Measurements from ENCODE around the gene PPP3R1. TPM values are rescaled to one million over a fixed set of nuclear protein-coding genes. Genes with fewer than 3 reads are reported as not detected.
"Not testable (repeated sequence)": the region's sequence is repeated elsewhere in the genome, so short reads cannot be mapped to it uniquely, and the experiment has no call there.

PPP3R1 gene
- total and polyA plus RNA-seq, 9 of the 15 experiments (the other 6 are each of a cell fraction or from before 2014, with no cell fraction given), result 3.7 to 70.0 (median 24.8) TPM

- POLR2A ChIA-PET, result no interaction called here
Measured at GRCh38 chr2:68176657-68177056, 75.7 kb downstream of the PPP3R1 start.

DNA sequence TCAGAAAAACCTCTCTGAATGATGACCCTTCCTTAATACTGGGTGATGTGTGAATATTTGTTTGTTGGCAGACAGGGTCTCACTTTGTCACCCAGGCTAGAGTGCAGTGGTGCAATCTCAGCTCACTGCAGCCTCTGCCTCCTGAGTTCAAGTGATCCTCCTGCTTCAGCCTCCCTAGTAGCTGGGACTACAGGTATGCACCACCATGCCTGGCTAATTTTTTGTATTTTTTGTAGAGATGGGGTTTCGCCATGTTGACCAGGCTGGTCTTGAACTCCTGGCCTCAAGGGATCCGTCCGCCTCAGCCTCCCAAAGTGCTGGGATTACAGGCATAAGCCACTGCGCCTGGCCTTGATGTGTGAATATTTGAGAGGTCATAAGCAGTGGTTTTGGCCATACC is 77.1 kb downstream of the PPP3R1 start:
- H3K79me2 ChIP-seq (ENCODE audit: control insufficient read depth, insufficient read depth, low read length); H3K9ac ChIP-seq (ENCODE audit: insufficient read depth in 1 of 2, low read depth in 2 of 2, low read length in 2 of 2); H3K9me1 ChIP-seq (ENCODE audit: control insufficient read depth, insufficient read depth, low read length); ATAC-seq; H4K20me1 ChIP-seq (replicated peaks; ENCODE audit: control insufficient read depth, insufficient read depth, low read length); H3K27ac ChIP-seq (ENCODE audit: extremely low read depth, low read depth, low read length); H3K4me2 ChIP-seq (ENCODE audit: insufficient read depth, low read length); intact Hi-C loops (cut with micrococcal nuclease); H3K9me3 ChIP-seq (replicated peaks; ENCODE audit: control insufficient read depth, insufficient read depth, low read depth, low read length); FAIRE-seq; H2AFZ ChIP-seq (ENCODE audit: low read depth, low read length); CTCF ChIA-PET (ENCODE audit: low intra/inter-chr PET ratio); H3K4me1 ChIP-seq (replicated peaks in 1 of 2; ENCODE audit: control insufficient read depth in 2 of 2, insufficient read depth in 2 of 2, low read length in 2 of 2); H3K27me3 ChIP-seq (ENCODE audit: control insufficient read depth in 2 of 2, insufficient read depth in 2 of 2, low read length in 2 of 2); H3K4me3 ChIP-seq; in situ Hi-C loops (cut with MboI); DNase-seq (ENCODE audit: extremely low read depth in 1 of 4, low spot score in 3 of 4): not testable (repeated sequence)
- peaks cover 90% of the 10 kb centered on the region for H3K36me3 ChIP-seq (ENCODE audit: control insufficient read depth, insufficient read depth, low read length)
- peak; percentile 50 for TF ChIP-seq SUPT5H (IDR thresholded peaks at IDR 0.05)
- 0 out of 2 replicates have a peak, but pooled peaks have one; percentile 34 for TF ChIP-seq POLR2AphosphoS5 (IDR thresholded peaks at IDR 0.05; ENCODE audit: control insufficient read depth, insufficient read depth, low read depth, low read length)
- 66% methylated on average over 4 of the region's 4 CpGs for WGBS (ENCODE audit: insufficient coverage, low coverage, missing lambda C conversion rate)
- BruUV-seq (replicated peaks), result TSS peak; percentile 22
- POLR2A ChIA-PET, result interaction anchor here (0.7 kb wide), 2 partner anchors 17 to 21 kb away, joined by 3 to 4 read pairs; no protein-coding TSS in a partner anchor

More at GRCh38 chr2:68176657-68177056, 75.7 kb downstream of the PPP3R1 start:
- no peak overlapping the region for H2AFZ ChIP-seq (ENCODE audit: low read depth, low read length)
- intact Hi-C loops (cut with micrococcal nuclease), result no loop called here
- TF ChIP-seq POLR2AphosphoS2 (IDR thresholded peaks at IDR 0.05; ENCODE audit: low read length) (peak; percentile 67; the same call in 1 of the 2 replicates), PYGO2 (tag; IDR thresholded peaks at IDR 0.05) (no peak)
- CTCF ChIA-PET (ENCODE audit: low intra/inter-chr PET ratio), result no interaction called here
- H3K9me1 ChIP-seq (ENCODE audit: control insufficient read depth, insufficient read depth, low read length), result no peaks in the 10 kb centered on the region
- no peak overlapping the region for H3K27ac ChIP-seq (ENCODE audit: extremely low read depth, low read depth, low read length)
- H3K4me2 ChIP-seq (ENCODE audit: insufficient read depth, low read length), result no peak overlapping the region
- DNase-seq (ENCODE audit: extremely low read depth in 1 of 4, low spot score in 3 of 4) (no peak), FAIRE-seq (no peak), ATAC-seq (no peak)
- 73% methylated on average over 7 of the region's 7 CpGs for WGBS (ENCODE audit: insufficient coverage, low coverage, missing lambda C conversion rate)
- H3K27me3 ChIP-seq (ENCODE audit: control insufficient read depth in 2 of 2, insufficient read depth in 2 of 2, low read length in 2 of 2), result no peaks in the 10 kb centered on the region
- no peaks in the 10 kb centered on the region for H4K20me1 ChIP-seq (replicated peaks; ENCODE audit: control insufficient read depth, insufficient read depth, low read length)
- no peaks in the 10 kb centered on the region for H3K9me3 ChIP-seq (replicated peaks; ENCODE audit: control insufficient read depth, insufficient read depth, low read depth, low read length)
- H3K4me3 ChIP-seq, result no peak overlapping the region
- in situ Hi-C loops (cut with MboI), result no loop called here
- no TSS peak for BruUV-seq (replicated peaks)
- no peak overlapping the region for H3K9ac ChIP-seq (ENCODE audit: insufficient read depth in 1 of 2, low read depth in 2 of 2, low read length in 2 of 2)
- no peaks in the 10 kb centered on the region for H3K4me1 ChIP-seq (replicated peaks in 1 of 2; ENCODE audit: control insufficient read depth in 2 of 2, insufficient read depth in 2 of 2, low read length in 2 of 2)
- H3K36me3 ChIP-seq (ENCODE audit: control insufficient read depth, insufficient read depth, low read length), result peaks cover 88% of the 10 kb centered on the region
- 0 out of 3 replicates have a peak, but pooled peaks cover 3% of the 10 kb centered on the region for H3K79me2 ChIP-seq (ENCODE audit: control insufficient read depth, insufficient read depth, low read length)

Data from K562 (cell line).